NCI-H1930 (cell line): Measurements from ENCODE around the gene POFUT2.

ENCODE experiments used
- DNase-seq, 2 experiments: peaks; one replicate each; lab custom pipeline; 2025; lab: John Stamatoyannopoulos, UW

POFUT2 gene

GRCh38 chr21:45287438-45288391 lies at the start of gene POFUT2:
Gene POFUT2 (minus strand): TSS chr21:45287895. CDS start chr21:45287871, 24 bp downstream.
- peak; percentile 86 to 96 for DNase-seq

- no peak for DNase-seq
These were observed 49.2 kb upstream of the POFUT2 start for GRCh38 chr21:45336870-45337269.

- DNase-seq = no peak
These were observed 48.8 kb upstream of the POFUT2 start for GRCh38 chr21:45336535-45336810.

GRCh38 chr21:45335761-45336534 lies 48.3 kb upstream of the POFUT2 start:
- DNase-seq = no peak

GRCh38 chr21:45335151-45335760 lies 47.6 kb upstream of the POFUT2 start:
- no peak for DNase-seq

- DNase-seq = no peak
These were observed 46.9 kb upstream of the POFUT2 start for GRCh38 chr21:45334591-45335081.

- no peak for DNase-seq
These were observed 46.4 kb upstream of the POFUT2 start for GRCh38 chr21:45334134-45334533.

- DNase-seq = no peak
These were observed 46.0 kb upstream of the POFUT2 start for GRCh38 chr21:45333583-45334121.

GRCh38 chr21:45332981-45333582 lies 45.4 kb upstream of the POFUT2 start:
- DNase-seq = no peak

- no peak for DNase-seq
These were observed 44.7 kb upstream of the POFUT2 start for GRCh38 chr21:45332415-45332814.

GRCh38 chr21:45331531-45332147 lies 43.9 kb upstream of the POFUT2 start:
- no peak for DNase-seq

- DNase-seq = no peak
These were observed 43.2 kb upstream of the POFUT2 start for GRCh38 chr21:45330851-45331261.

GRCh38 chr21:45330075-45330781 lies 42.5 kb upstream of the POFUT2 start:
- no peak for DNase-seq

- no peak for DNase-seq
These were observed 41.8 kb upstream of the POFUT2 start for GRCh38 chr21:45329261-45330074.

GRCh38 chr21:45328198-45329091 lies 40.8 kb upstream of the POFUT2 start:
- no peak for DNase-seq

GRCh38 chr21:45327441-45328197 lies 39.9 kb upstream of the POFUT2 start:
- no peak for DNase-seq

GRCh38 chr21:45326891-45327440 lies 39.3 kb upstream of the POFUT2 start:
- no peak for DNase-seq
